SK-N-SH (cell line): ENCODE measurements around the gene PPP1R2C.

ENCODE experiments used
- ELF1 ChIP-seq: IDR thresholded peaks from 2 replicates; pipeline ENCODE4 v1.4.0; 2012
- EP300 ChIP-seq, 2 experiments: IDR thresholded peaks; 2 replicates each; pipeline versions ENCODE4 v1.4.0 to v1.6.1; 2012; ENCODE audit warnings: borderline replicate concordance in 1 of 2, low read depth in 1 of 2, low read length in 1 of 2
- NRF1 ChIP-seq: IDR thresholded peaks from 2 replicates; pipeline ENCODE4 v1.6.1; 2012; ENCODE audit warnings: low read depth, mild to moderate bottlenecking, low read length
- POLR2AphosphoS5 ChIP-seq: IDR thresholded peaks from 2 replicates; pipeline ENCODE4 v1.6.1; 2012; ENCODE audit warnings: low read depth, low read length
- RAD21 ChIP-seq: IDR thresholded peaks from 2 replicates; pipeline ENCODE4 v1.6.1; 2012; ENCODE audit warnings: mild to moderate bottlenecking, low read length
- RFX5 ChIP-seq: IDR thresholded peaks from 2 replicates; pipeline ENCODE4 v1.6.1; 2012; ENCODE audit warnings: mild to moderate bottlenecking, improper control_type of control experiment, low read length
- SMC3 ChIP-seq: IDR thresholded peaks from 2 replicates; pipeline ENCODE4 v1.6.1; 2012; ENCODE audit warnings: low read depth, low read length, improper control_type of control experiment
- TAF1 ChIP-seq: IDR thresholded peaks from 2 replicates; pipeline ENCODE4 v1.6.1; 2012; ENCODE audit warnings: low read depth, mild to moderate bottlenecking, low read length, moderate library complexity, borderline replicate concordance
- YY1 ChIP-seq: IDR thresholded peaks from 2 replicates; pipeline ENCODE4 v1.4.0; 2012; ENCODE audit warnings: low read depth, mild to moderate bottlenecking
- TF ChIP-seq, protein P1 (sequence below): IDR thresholded peaks from 2 replicates; pipeline ENCODE4 v1.4.0; 2012; ENCODE audit warnings: low read depth, borderline replicate concordance
- TF ChIP-seq, protein P2 (sequence below): fragments of 200-600 bp; sonication (generic); IDR thresholded peaks from 2 replicates; pipeline ENCODE4 v1.6.1; 2017; ENCODE audit warnings: antibody characterized with exemption, mild to moderate bottlenecking, moderate library complexity

DNA sequence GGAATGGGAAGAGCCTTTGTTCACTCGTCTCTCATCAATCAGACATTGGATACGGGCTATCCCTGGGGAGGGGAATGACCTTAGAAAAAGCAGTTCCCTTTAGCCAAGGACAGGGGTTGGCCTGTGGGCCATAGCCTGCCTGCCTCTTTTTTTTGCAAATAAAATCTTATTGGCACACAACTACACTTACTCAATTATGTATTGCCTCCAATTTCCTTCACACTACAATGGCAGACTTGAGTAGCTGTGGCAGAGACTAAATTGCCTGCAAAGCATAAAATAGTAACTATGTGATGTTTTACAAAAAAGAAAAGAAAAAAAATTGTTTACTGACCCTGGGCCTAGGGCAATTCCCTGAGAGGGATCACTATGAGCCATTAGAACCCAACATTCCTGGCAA, 23.4 kb downstream of the PPP1R2C start:
- TF ChIP-seq, protein P1, sequence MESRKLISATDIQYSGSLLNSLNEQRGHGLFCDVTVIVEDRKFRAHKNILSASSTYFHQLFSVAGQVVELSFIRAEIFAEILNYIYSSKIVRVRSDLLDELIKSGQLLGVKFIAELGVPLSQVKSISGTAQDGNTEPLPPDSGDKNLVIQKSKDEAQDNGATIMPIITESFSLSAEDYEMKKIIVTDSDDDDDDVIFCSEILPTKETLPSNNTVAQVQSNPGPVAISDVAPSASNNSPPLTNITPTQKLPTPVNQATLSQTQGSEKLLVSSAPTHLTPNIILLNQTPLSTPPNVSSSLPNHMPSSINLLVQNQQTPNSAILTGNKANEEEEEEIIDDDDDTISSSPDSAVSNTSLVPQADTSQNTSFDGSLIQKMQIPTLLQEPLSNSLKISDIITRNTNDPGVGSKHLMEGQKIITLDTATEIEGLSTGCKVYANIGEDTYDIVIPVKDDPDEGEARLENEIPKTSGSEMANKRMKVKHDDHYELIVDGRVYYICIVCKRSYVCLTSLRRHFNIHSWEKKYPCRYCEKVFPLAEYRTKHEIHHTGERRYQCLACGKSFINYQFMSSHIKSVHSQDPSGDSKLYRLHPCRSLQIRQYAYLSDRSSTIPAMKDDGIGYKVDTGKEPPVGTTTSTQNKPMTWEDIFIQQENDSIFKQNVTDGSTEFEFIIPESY, result no peak
- TF ChIP-seq NRF1 (no peak), EP300 (IDR thresholded peaks at IDR 0.05; ENCODE audit: borderline replicate concordance in 1 of 2, low read depth in 1 of 2, low read length in 1 of 2) (no peak), RFX5 (no peak), RAD21 (no peak), ELF1 (no peak), POLR2AphosphoS5 (no peak), YY1 (no peak), SMC3 (no peak), TAF1 (no peak)
- TF ChIP-seq, protein P2, sequence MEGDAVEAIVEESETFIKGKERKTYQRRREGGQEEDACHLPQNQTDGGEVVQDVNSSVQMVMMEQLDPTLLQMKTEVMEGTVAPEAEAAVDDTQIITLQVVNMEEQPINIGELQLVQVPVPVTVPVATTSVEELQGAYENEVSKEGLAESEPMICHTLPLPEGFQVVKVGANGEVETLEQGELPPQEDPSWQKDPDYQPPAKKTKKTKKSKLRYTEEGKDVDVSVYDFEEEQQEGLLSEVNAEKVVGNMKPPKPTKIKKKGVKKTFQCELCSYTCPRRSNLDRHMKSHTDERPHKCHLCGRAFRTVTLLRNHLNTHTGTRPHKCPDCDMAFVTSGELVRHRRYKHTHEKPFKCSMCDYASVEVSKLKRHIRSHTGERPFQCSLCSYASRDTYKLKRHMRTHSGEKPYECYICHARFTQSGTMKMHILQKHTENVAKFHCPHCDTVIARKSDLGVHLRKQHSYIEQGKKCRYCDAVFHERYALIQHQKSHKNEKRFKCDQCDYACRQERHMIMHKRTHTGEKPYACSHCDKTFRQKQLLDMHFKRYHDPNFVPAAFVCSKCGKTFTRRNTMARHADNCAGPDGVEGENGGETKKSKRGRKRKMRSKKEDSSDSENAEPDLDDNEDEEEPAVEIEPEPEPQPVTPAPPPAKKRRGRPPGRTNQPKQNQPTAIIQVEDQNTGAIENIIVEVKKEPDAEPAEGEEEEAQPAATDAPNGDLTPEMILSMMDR, result no peak
